C1 segment of cervical spinal cord (tissue), 14 donors: ENCODE results near the gene MACROD2.
A peak's percentile ranks its signal among the peaks of the same experiment; 100 is the strongest.

Experiments
- DNase-seq, 14 donors: peaks; one replicate each; lab custom pipeline; 2025; lab: John Stamatoyannopoulos, UW

MACROD2 gene

DNA sequence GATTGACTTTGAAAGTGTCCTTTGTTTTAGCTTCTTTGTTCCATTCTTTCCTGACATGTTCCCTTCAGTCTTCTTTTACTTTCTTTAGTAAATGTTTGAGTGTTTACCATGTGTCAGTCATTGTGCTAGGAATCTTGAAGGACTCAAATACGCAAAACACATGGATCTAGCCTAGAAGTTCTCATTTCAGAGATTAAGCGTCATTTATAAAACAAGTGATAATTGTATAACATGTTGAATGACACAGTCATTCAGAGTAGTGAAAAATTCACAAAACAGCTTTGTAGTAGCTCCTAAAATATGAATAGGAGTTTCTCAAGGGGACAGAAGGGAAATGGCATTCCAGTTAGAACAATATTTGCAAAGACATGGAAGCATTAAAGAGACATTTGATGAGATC, 66.9 kb downstream of the MACROD2 start:
- no peak for DNase-seq

- DNase-seq: no peak
Measured at GRCh38 chr20:14062786-14063185, 67.5 kb downstream of the MACROD2 start.

- no peak for DNase-seq
Measured at GRCh38 chr20:14064333-14064732, 69.0 kb downstream of the MACROD2 start.

GRCh38 chr20:14064921-14065320, 69.6 kb downstream of the MACROD2 start:
- no peak for DNase-seq

DNA sequence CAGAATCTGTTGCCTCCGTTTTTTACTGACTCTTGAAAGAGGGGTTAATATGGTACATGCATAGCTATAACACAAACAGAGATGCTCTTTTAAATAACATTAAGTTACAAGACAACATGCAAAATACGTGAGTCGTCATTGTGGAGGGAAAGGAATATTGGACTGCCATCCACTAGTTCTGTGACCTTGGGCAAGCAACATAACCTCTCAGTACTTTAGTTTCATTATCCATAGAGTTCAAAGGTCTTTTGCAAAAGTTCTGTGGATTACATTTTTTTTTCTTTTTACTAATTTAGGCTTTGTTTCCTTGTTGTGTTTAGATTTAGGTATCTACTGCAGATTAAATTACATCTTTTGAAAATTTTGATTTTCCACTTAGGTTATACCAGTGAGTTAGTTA, 70.5 kb downstream of the MACROD2 start:
- DNase-seq: no peak

DNA sequence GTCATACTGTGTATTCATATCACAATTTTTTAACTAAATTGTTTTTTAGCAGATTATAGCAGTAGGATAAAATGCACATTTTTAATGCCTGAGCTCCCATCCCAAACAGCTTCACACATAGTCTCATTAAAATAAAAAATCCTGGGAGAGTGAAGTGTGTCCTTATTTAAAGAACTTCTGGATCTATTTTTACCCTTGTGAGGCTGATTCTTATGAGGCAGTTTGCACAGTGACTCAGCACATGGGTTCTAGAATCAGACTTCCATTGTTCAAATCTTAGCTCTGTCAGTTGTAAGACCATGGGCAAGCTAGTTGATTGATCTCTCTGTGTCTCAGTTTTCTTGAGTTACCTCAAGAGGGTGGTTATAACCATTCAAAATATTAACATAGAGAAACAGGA, 72.3 kb downstream of the MACROD2 start:
- no peak for DNase-seq

GRCh38 chr20:14069796-14070195, 74.5 kb downstream of the MACROD2 start:
- DNase-seq: no peak

- no peak for DNase-seq
Measured at GRCh38 chr20:14093652-14094051, 98.3 kb downstream of the MACROD2 start.

DNA sequence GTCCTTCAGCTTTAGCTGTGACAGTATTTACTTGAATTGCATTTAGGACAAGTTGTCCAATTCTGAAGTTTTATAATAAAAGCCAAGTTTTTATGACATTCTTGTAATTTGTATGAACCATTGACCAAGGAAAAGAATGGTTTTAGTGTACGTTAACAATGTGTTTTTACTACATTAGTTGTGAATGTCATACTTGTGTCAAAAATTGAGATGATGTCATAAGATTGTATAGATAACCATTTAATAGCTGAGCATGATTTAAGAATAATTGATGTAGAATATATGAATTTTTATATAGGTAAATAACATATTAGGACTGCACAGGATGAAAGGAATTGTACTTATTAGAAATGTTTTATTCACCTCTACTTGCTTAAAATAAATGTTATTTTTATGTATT, 102.9 kb downstream of the MACROD2 start:
- DNase-seq: no peak

GRCh38 chr20:14113416-14113815, 118.1 kb downstream of the MACROD2 start:
- DNase-seq: peak in 1 of 14 donors; percentile 7

- DNase-seq: no peak
Measured at GRCh38 chr20:14114065-14114704, 118.9 kb downstream of the MACROD2 start.

DNA sequence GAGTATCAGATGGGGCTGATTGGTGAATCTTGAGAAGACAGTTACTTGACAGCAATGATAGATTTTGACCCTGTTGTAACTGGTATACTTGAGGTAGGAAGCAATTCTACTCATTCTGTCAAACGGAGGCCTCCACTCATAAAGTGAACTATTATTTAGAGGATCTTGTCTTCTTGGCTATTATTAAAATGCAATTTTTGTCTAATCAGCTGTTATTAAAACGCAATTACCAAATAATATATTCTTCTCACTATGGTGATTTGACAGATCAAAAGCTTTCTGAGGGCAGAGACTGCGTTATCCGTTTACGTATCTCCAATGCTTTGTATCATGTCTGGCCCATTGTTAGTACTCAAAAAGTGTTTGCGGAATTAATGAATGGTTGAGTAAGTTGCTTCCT, 120.7 kb downstream of the MACROD2 start:
- DNase-seq: no peak

DNA sequence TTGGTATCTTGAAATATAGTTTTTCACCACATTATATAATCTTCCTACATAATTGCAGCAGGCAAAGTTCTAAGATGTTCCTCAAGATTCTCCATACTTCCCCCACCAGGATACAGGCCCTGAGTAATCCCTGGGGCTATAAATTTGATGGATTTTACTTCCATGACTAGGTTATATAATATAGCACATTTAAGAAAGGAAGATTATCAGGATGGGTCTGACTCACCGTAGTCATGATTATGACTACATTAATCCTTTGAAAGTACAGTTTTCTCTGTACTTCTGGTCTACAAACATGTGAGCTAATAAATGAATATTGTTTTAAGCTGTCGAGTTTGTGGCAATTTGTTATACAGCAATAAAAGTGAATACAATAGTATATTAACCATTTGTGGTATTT, 122.5 kb downstream of the MACROD2 start:
- DNase-seq: no peak

DNA sequence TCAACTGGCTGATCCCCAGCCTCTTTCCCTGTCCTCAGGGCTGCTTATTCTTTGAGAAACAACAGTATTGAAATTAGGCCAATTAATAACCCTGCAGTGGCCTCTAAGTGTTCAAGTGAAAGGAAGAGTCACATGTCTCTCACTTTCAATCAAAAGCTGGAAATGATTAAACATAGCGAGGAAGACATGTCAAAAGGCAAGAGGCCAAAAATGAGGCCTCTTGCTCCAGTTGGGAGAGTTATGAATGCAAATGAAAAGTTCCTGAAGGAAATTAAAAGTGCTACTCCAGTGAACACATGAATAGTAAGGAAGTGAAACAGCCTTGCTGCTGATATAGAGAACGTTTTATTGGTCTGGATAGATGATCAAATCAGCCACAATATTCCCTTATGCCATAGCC, 131.5 kb downstream of the MACROD2 start:
- DNase-seq: no peak

DNA sequence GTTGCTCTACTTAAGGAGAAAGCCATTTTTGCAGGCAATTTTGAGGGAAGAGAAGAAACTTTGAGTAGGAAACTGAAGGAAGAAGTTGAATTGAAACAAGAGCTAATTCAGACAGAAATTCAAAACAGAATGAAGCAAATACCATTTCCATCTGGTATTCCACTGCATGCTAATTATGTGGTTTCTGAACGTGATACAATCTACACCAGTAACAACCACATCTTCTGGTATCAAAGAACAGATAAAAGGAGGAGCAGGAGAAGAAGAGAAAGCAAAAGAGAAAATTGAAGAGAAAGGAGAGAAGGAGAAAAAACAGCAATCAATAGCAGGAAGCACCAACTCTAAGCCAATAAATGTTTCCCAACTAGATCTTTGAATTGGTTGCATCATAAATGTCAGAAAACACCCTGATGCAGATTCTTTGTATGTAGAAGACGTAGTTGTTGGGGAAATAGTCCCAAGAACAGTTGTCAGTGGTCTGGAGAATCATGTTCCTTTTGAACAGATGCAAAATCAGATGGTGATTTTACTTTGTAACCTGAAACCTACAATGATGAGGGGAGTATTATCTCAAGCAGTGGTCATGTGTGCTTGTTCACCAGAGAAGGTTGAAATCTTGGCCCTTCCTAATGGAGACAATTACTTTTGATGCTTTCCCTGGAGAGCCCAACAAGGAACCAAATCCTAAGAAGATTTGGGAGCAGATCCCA, 132.4 kb downstream of the MACROD2 start:
- DNase-seq: no peak

- no peak for DNase-seq
Measured at GRCh38 chr20:14134004-14134403, 138.7 kb downstream of the MACROD2 start.

GRCh38 chr20:14142171-14142570, 146.9 kb downstream of the MACROD2 start:
- peak in 12 of 14 donors; percentile 1 to 47 (median 12) for DNase-seq

DNA sequence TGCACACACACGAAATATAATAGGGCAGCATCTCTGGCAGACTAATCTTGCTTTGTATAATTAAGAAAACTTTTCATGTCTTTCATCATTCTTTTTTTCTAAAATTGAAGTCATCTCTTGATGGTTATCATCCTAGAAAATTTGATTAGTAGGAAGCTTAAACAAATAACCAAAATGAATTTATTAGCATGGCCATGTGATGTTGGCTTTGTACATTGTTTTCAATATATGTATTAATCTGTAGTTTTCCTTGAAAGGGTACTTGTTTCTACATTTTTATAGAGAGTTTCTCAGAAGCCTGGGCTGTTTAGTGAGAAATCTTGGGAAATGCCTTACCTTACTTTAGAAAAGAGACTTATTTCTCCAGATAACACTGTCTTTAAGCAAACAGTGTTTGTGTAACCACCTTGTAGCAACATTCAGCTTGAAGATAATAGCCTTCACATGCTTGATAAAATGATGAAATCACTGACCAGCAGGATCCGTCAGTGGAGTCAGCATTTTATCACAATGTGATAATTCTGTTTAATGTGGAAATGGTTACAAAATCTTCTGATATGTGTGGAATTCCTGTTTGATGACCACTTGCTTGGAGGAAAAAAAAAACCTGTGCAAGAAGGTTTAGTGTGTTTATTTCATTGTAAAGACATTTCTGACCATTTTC, 147.8 kb downstream of the MACROD2 start:
- no peak for DNase-seq

GRCh38 chr20:14148042-14148441, 152.7 kb downstream of the MACROD2 start:
- no peak for DNase-seq

GRCh38 chr20:14155361-14155760, 160.0 kb downstream of the MACROD2 start:
- no peak for DNase-seq

DNA sequence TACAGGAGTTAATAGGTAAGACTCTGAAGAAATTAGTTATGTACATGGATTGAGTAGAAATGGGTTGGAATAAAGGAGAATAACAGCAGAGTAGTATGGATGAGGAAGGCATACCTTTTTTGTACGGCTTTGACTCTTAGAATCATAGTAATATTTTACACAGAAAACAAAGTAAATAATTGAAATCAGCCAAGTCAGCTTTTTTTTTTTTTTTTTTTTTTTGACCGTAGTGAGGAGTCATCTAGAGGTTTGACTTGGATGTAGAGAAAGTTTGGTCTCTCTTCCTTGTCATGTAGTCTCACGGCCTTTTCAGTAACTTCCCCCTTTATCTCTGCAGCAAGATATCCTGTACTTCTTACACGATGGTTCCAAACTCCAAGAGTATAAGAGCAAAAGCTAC, 183.2 kb downstream of the MACROD2 start:
- no peak for DNase-seq

DNA sequence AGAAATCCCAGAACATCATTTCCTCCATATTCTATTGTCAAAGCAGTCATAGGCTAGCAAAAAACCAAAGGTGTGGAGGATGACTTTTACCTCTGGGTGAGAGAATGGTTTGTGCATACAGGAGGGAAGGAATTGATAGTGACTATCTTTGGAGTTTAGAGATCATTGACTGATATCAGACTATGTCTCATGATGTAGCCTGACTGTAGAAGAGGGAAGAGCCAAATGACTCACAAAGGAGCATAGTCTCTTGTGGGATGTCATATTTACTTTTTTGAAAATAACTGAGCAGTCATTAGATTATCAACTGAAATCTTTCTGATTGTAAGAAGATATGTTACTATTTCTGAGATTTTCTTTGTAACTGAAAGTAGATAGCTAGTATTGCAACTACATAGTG, 183.6 kb downstream of the MACROD2 start:
- DNase-seq: no peak

DNA sequence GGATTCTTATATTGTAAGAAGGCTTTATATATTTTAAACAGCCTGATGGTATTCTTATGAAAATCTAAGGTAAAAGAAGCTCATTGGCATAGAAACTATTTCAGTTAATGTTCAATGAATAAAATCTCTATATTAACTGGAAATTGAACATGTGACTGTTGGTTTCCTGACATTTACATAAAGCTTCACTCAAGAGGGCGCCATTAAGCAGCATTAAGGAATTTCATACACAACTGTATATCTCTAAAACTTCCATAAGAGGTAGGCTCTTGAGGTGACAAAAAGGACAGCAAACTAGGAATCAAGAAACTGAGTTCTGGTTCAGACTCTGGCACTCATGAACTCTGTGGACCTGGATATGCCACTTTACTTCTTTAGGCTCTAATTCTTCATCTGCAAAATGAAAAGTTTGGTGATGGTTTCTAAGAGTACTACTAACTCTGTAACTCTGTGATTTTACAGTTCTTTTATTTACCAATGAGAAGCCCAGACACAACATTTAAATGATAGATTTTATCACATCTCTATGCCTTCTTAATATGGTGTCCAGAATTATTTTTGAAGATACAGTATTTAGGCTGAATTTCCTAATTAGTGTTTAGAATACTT, 194.6 kb downstream of the MACROD2 start:
- no peak for DNase-seq
